Measurements from ENCODE around the gene RPS29. TPM values are rescaled to one million over a fixed set of nuclear protein-coding genes. Genes with fewer than 3 reads are reported as not detected.

RPS29 gene
- total and polyA plus RNA-seq, 9 of the 15 experiments (the other 6 are each of a cell fraction or from before 2014, with no cell fraction given) = 1,545 to 5,012 (median 2,448) TPM

DNA sequence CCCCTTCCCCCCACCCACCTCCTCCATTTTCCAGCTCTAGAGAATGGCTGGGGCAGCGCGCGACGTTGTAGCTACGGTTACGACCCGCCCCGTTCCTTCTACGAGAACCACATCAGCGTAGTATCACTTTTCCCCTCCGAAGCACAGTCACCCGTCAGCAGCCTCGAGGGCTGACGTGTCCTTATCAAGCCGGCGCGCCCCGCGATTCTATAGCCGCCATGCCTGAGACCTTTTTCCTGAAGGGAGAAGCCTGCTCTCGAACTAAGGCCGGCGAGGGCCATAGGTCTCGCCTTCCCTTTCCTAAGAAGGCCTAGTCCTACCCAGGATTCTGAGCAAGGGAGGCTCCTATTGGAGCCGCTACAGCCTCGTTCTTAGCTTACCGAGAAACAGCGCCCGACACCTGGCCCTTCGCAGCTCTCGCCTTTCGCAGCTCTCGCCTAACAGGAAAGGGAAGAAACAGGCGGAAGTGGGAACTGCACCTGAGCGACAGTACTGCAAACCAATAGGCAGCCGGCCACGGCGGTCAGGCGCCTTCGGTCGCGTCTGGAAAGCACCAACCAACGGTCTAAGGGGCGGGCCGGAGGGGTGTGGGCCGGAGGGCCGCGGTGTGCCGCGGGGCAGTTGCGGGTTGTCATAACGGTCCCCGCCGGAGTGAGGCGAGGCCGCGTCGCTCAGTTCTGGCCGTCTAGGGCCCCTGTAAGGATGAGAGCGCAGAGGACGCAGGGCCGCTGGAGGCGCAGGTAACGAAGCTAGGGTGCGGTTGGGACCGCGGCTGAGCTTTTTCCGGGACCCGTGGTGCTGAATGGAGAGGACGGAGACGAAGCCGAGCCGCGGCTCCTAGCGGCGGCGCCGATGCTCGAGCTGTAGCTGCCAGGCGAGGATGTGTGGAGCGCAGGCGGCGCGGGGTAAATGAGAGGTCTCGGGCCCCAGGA lies 34.3 kb upstream of the RPS29 start, which contains the start of the genes MGAT2 and RPL36AL (continued):
- TF ChIP-seq ZNF449 (CRISPR knock-in tag; IDR thresholded peaks at IDR 0.05) (no peak), ZNF124 (CRISPR knock-in tag; IDR thresholded peaks at IDR 0.05) (no peak), CHD2 (IDR thresholded peaks at IDR 0.05; ENCODE audit: low read depth, low read length) (peak; percentile 77), GABPB1 (CRISPR knock-in tag; IDR thresholded peaks at IDR 0.05) (peak; percentile 84), HMGN3 (IDR thresholded peaks at IDR 0.05; ENCODE audit: borderline replicate concordance, extremely low read depth, insufficient read length, low read depth, low read length) (peak; percentile 70), ZBTB40 (IDR thresholded peaks at IDR 0.05) (peak; percentile 89), ZBTB40 (CRISPR knock-in tag; IDR thresholded peaks at IDR 0.05) (no peak), SMARCC2 (IDR thresholded peaks at IDR 0.05; ENCODE audit: low read depth) (peak; percentile 22; the same call in 1 of the 2 replicates)
- TF ChIP-seq, protein P1, sequence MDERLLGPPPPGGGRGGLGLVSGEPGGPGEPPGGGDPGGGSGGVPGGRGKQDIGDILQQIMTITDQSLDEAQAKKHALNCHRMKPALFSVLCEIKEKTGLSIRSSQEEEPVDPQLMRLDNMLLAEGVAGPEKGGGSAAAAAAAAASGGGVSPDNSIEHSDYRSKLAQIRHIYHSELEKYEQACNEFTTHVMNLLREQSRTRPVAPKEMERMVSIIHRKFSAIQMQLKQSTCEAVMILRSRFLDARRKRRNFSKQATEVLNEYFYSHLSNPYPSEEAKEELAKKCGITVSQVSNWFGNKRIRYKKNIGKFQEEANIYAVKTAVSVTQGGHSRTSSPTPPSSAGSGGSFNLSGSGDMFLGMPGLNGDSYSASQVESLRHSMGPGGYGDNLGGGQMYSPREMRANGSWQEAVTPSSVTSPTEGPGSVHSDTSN (CRISPR knock-in tag; IDR thresholded peaks at IDR 0.05; ENCODE audit: low read depth) = peak; percentile 94
- TF ChIP-seq, protein P1 (tag; conservative IDR thresholded peaks at IDR 0.05; ENCODE audit: low read depth) = peak; percentile 97
- TF ChIP-seq, protein P2, sequence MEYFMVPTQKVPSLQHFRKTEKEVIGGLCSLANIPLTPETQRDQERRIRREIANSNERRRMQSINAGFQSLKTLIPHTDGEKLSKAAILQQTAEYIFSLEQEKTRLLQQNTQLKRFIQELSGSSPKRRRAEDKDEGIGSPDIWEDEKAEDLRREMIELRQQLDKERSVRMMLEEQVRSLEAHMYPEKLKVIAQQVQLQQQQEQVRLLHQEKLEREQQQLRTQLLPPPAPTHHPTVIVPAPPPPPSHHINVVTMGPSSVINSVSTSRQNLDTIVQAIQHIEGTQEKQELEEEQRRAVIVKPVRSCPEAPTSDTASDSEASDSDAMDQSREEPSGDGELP (CRISPR knock-in tag; IDR thresholded peaks at IDR 0.05; ENCODE audit: borderline replicate concordance) = peak; percentile 13; the same call in 1 of the 2 replicates
